B cell (primary cell): ENCODE measurements around the gene TMEM238. TPM values are rescaled to one million over a fixed set of nuclear protein-coding genes. Genes with fewer than 3 reads are reported as not detected.

ENCODE experiments used
- ATAC-seq: fragments of 200-7000 bp; cut with Tn5 transposase; one replicate; pipeline ENCODE4 v1.10.0; 2021; ENCODE audit warnings: low read depth, mild to moderate bottlenecking, moderate number of reproducible peaks, moderate library complexity
- CTCF ChIA-PET: fragments of 350-600 bp; sonication (Branson Sonifier 250); formaldehyde crosslinking; loops from one replicate; lab custom pipeline; 2021; ENCODE audit warnings: antibody characterized with exemption, inconsistent platforms; lab: Charles Lee
- POLR2A ChIA-PET: fragments of 350-600 bp; sonication (Branson Sonifier 250); formaldehyde crosslinking; loops from one replicate; lab custom pipeline; 2021; ENCODE audit warnings: antibody characterized with exemption; lab: Charles Lee
- DNase-seq: peaks from one replicate; pipeline ENCODE4 v3.0.0; 2013
- H2AFZ ChIP-seq: 2 replicates; pipeline ENCODE4 v1.6.1; 2012; ENCODE audit warnings: mild to moderate bottlenecking, low read depth, low read length; ENCODE audit not compliant: insufficient read depth, poor library complexity, severe bottlenecking
- H3K27ac ChIP-seq, 2 donors: 1 replicate in 1 of 2; 2 replicates in 1 of 2; pipeline ENCODE4 v1.5.1; 2012 to 2013; ENCODE audit warnings: low read length in 2 of 2, mild to moderate bottlenecking in 2 of 2, moderate library complexity in 1 of 2
- H3K27me3 ChIP-seq, 4 experiments: fragments of 200-600 bp in 1 of 4; sonication (generic) in 1 of 4; replicated peaks in 1 of 4; 1 replicate in 2 of 4; 2 replicates in 2 of 4; pipeline versions ENCODE4 v1.6.1 to v1.7.0; 2013 to 2016; ENCODE audit warnings: low read length in 3 of 4, mild to moderate bottlenecking in 2 of 4, mixed read lengths in 1 of 4, moderate library complexity in 1 of 4; ENCODE audit not compliant: insufficient read depth in 4 of 4, control insufficient read depth in 3 of 4; ENCODE audit errors: control extremely low read depth in 1 of 4
- H3K36me3 ChIP-seq, 2 experiments: replicated peaks in 1 of 2; 1 replicate in 1 of 2; 2 replicates in 1 of 2; pipeline versions ENCODE4 v1.6.1 to v1.7.1; 2013; ENCODE audit warnings: low read length in 1 of 2; ENCODE audit not compliant: insufficient read depth in 2 of 2, control insufficient read depth in 1 of 2; ENCODE audit errors: control extremely low read depth in 1 of 2, extremely low read depth in 1 of 2
- H3K4me1 ChIP-seq, 2 donors: fragments of 200-600 bp in 1 of 2; sonication (generic) in 1 of 2; 1 replicate in 1 of 2; 2 replicates in 1 of 2; pipeline versions ENCODE4 v1.5.1 to v1.6.1; 2013 to 2017; ENCODE audit warnings: low read length in 2 of 2; ENCODE audit not compliant: control insufficient read depth in 2 of 2, insufficient read depth in 2 of 2
- H3K4me2 ChIP-seq: replicated peaks from 2 replicates; pipeline ENCODE3; 2012; ENCODE audit warnings: mild to moderate bottlenecking, low read depth, low read length; ENCODE audit not compliant: poor library complexity, severe bottlenecking
- H3K4me3 ChIP-seq, 5 experiments: fragments of 200-600 bp in 1 of 5; sonication (generic) in 1 of 5; 1 replicate in 3 of 5; 2 replicates in 2 of 5; pipeline versions ENCODE4 v1.5.1 to v1.7.0; 2011 to 2016; ENCODE audit warnings: low read length in 4 of 5, mild to moderate bottlenecking in 4 of 5, low read depth in 2 of 5, control low read depth in 1 of 5, moderate library complexity in 1 of 5; ENCODE audit not compliant: insufficient read depth in 1 of 5; ENCODE audit errors: control extremely low read depth in 1 of 5, extremely low read depth in 1 of 5
- H3K79me2 ChIP-seq: fragments of 200-600 bp; sonication (generic); one replicate; pipeline ENCODE4 v1.6.0; 2016; ENCODE audit warnings: low read length; ENCODE audit not compliant: control insufficient read depth, insufficient read depth
- H3K9ac ChIP-seq: fragments of 200-600 bp; sonication (generic); 2 replicates; pipeline ENCODE4 v1.6.1; 2017; ENCODE audit warnings: mild to moderate bottlenecking, low read length, moderate library complexity
- H3K9me3 ChIP-seq, 3 donors: one replicate each; pipeline versions ENCODE4 v1.6.1 to v1.7.1; 2013; ENCODE audit warnings: low read length in 2 of 3; ENCODE audit not compliant: control insufficient read depth in 2 of 3, insufficient read depth in 1 of 3; ENCODE audit errors: control extremely low read depth in 1 of 3
- H4K20me1 ChIP-seq: 2 replicates; pipeline ENCODE4 v1.6.0; 2012; ENCODE audit warnings: mild to moderate bottlenecking, low read length; ENCODE audit not compliant: insufficient read depth, control insufficient read depth, poor library complexity, severe bottlenecking
- H3K27ac Mint-ChIP-seq: one replicate; pipeline ENCODE4 v1.8.0; 2021; ENCODE audit warnings: mixed read lengths
- H3K27me3 Mint-ChIP-seq: one replicate; pipeline ENCODE4 v1.8.0; 2021; ENCODE audit warnings: mixed read lengths
- H3K4me1 Mint-ChIP-seq: one replicate; pipeline ENCODE4 v1.8.0; 2021; ENCODE audit warnings: mixed read lengths
- H3K4me3 Mint-ChIP-seq: one replicate; pipeline ENCODE4 v1.8.0; 2021; ENCODE audit warnings: mixed read lengths
- H3K9me3 Mint-ChIP-seq: one replicate; pipeline ENCODE4 v1.8.0; 2022; ENCODE audit warnings: mixed read lengths; ENCODE audit not compliant: insufficient read depth
- CTCF ChIP-seq: fragments of 200-600 bp; IDR thresholded peaks from one replicate; pipeline ENCODE4 v1.8.0; 2022; ENCODE audit warnings: antibody characterized with exemption, mild to moderate bottlenecking
- EZH2 ChIP-seq: IDR thresholded peaks from 2 replicates; pipeline ENCODE4 v1.6.1; 2012; ENCODE audit warnings: borderline replicate concordance, low read depth, mild to moderate bottlenecking, moderate library complexity, low read length; ENCODE audit not compliant: insufficient read depth, poor library complexity, severe bottlenecking
- WGBS: methylation state at CpG from one replicate; pipeline ENCODE4 v1.1.5; 2013; ENCODE audit warnings: missing lambda C conversion rate; ENCODE audit not compliant: insufficient coverage; 5-methylcytosine and 5-hydroxymethylcytosine counted together
- intact Hi-C: fragments of 100-400 bp; cut with micrococcal nuclease; formaldehyde crosslinking; loops from one replicate; pipeline ENCODE4 v1.10.0; 2022
- polyA plus RNA-seq: library from polyadenylated mRNA; depleted of rRNA; stranded (reverse); fragments of >200 nt; gene quantifications from 2 replicates; pipeline ENCODE4 v1.2.3, GENCODE V29; 2012
- total RNA-seq, 2 donors: library from RNA; stranded (reverse); fragments of 120-200 nt in 1 of 2; gene quantifications; 1 replicate in 1 of 2; 2 replicates in 1 of 2; pipeline versions ENCODE4 v1.2.3 to v1.2.4, GENCODE V29; 2013 to 2022

The TMEM238 gene
- total and polyA plus RNA-seq, 2 donors (not counting 1 experiment from before 2014, with no cell fraction given) = 0.76 to 4.7 TPM

GRCh38 chr19:55433292-55433691 is 49.2 kb upstream of the TMEM238 start:
- Histone ChIP-seq H3K36me3 (no peaks in the 10 kb centered on the region), H3K27ac (no peak overlapping the region), H4K20me1 (no peaks in the 10 kb centered on the region), H3K4me2 (no peak overlapping the region), H2AFZ (no peak overlapping the region), H3K4me1 (no peaks in the 10 kb centered on the region), H3K79me2 (no peaks in the 10 kb centered on the region), H3K9me3 (peaks cover 0 to 20% (median 0%) of the 10 kb centered on the region in 3 donors), H3K4me3 (no peak overlapping the region), H3K9ac (no peak overlapping the region), H3K27me3 (peaks cover 0 to 79% (median 35%) of the 10 kb centered on the region in 4 experiments)
- Mint-ChIP-seq H3K27me3 (peaks cover 52% of the 10 kb centered on the region), H3K4me3 (no peak overlapping the region), H3K27ac (no peak overlapping the region), H3K4me1 (no peaks in the 10 kb centered on the region), H3K9me3 (no peaks in the 10 kb centered on the region)
- 17% methylated on average over 48 of the region's 48 CpGs for WGBS
- ChIA-PET CTCF (no interaction called here), POLR2A (no interaction called here)
- TF ChIP-seq EZH2 = no peak
- no peak for TF ChIP-seq CTCF
- ATAC-seq (no peak), DNase-seq (no peak)
- intact Hi-C loops = no loop called here

GRCh38 chr19:55432241-55432959 is 48.3 kb upstream of the TMEM238 start:
- ATAC-seq = no peak
- Histone ChIP-seq H3K9ac (no peak overlapping the region), H2AFZ (no peak overlapping the region), H3K4me3 (no peak overlapping the region), H3K4me1 (no peaks in the 10 kb centered on the region), H3K27ac (no peak overlapping the region), H4K20me1 (no peaks in the 10 kb centered on the region), H3K4me2 (no peak overlapping the region), H3K27me3 (peaks cover 0 to 73% (median 31%) of the 10 kb centered on the region in 4 experiments), H3K36me3 (no peaks in the 10 kb centered on the region), H3K79me2 (no peaks in the 10 kb centered on the region), H3K9me3 (peaks cover 0 to 13% (median 0%) of the 10 kb centered on the region in 3 donors)
- WGBS = 88% methylated on average over 12 of the region's 14 CpGs
- Mint-ChIP-seq H3K27me3 (peaks cover 49% of the 10 kb centered on the region), H3K4me3 (no peak overlapping the region), H3K9me3 (no peaks in the 10 kb centered on the region), H3K4me1 (no peaks in the 10 kb centered on the region), H3K27ac (no peak overlapping the region)
- intact Hi-C loops = no loop called here
- no peak for DNase-seq
- POLR2A ChIA-PET = no interaction called here
- TF ChIP-seq EZH2 (no peak), CTCF (no peak)
- CTCF ChIA-PET = no interaction called here
